Right renal cortex interstitium (tissue), 3 donors: ENCODE data around the gene STK11IP. TPM values are rescaled to one million over a fixed set of nuclear protein-coding genes. Genes with fewer than 3 reads are reported as not detected.

Experiments
- DNase-seq, 3 donors: peaks; one replicate each; pipeline ENCODE4 v3.0.0-alpha.2; 2013; ENCODE audit warnings: low read depth in 3 of 3, low spot score in 2 of 3
- polyA plus RNA-seq, 3 donors: library from polyadenylated mRNA; unstranded; fragments of 120-200 nt; gene quantifications; one replicate each; pipeline ENCODE4 v1.2.1, GENCODE V29; 2013; ENCODE audit not compliant: insufficient read length in 3 of 3

Gene STK11IP
- polyA plus RNA-seq, 3 donors, result 18.9 to 20.7 (median 19.4) TPM

DNA sequence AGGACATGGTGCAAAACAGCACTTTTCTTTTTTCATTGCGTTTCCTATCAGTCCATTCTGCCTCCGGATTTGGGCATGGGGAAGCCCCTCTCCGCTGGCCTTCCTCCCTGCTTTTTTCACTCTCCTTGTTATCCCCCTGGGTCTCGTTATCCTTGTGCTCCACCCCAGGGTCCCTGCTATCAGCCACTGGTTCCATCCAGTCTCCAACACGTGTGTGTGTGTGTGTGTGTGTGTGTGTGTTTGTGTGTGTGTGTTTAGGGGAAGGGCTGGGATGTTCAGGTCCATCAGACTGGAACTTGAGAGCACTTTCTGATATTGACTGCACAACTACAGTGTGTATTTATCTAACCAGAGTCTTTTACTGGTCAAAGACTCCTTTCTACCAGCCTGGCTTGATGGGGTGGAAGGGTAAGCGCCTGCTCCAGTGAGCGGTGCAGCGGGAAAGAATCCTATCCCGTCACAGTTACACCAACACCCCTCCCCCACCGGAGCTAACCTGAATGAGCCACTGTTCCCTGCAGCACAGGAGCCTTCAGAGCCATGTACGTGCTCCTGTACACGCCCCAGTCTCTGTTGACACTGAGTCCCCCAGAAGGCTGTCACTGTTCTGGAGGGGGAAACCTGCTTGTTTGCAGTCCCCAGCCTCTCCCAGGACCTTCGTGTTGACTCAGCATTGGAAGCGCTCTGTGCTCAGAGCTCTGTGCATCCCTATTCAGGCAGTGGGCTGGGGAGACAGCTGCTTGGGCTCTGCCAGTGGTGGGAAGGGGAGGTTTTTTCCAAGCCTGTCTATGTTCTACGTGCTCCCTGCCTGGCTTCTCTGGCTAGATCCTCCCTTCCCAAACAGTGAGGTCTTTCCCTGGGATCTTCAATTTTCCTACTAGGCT is 20.9 kb upstream of the STK11IP start:
- DNase-seq, result no peak

DNA sequence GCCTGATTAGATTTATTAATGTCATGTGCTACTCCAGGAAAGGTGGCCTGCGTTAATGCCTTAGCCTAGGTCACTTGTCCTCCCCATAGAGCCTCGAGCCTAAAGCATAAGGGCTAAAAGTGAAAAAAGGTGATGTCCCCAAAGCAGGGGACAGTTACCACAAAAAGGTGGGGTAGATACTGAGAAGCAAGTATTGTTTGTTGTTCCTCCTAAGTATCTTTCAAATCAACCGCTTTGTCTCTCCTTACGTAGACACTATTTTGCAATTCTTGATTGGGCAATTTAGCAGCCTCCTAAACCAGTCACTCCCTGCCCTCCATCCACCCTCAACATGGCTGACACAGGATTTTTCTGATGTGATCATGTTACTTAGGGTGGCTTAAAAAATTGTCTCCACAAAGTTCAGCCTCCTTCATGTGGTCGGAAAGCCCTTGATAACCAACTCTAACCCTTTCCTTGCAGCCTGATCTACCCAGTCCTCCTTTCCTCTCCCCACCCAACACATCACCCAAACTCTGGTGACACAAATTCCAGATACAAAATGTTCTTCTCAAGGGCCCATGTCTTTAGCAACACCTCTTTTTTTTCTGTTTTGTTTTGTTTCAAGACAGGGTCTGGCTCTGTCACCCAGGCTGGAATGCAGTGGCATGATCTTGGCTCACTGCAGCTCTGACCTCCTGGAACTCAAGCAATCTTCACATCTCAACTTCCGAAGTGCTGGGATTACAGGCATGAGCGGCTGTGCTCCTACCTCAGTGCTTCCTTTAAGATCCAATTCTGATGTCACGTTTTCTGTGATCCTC is 18.6 kb upstream of the STK11IP start:
- no peak for DNase-seq

- no peak for DNase-seq
Observed at GRCh38 chr2:219581346-219581745, 16.3 kb upstream of the STK11IP start.

DNA sequence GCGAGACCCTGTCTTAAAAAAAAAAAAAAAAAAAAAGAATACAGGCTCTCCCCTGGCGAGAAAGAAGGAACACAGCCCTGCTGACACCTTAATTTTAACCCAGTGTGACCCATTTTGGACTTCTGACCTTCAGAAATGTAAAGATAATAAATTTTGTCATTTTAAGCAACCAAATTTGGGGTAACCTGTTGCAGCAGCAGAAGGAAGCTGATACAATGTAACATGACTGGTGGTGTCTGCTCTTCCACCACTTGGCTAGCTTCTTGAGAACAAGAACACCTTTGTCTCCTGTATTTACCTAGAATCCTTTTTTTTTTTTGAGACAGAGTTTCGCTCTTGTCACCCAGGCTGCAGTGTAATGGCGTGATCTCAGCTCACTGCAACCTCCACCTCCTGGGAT is 6.6 kb upstream of the STK11IP start:
- no peak for DNase-seq

GRCh38 chr2:219592736-219593135 is 4.9 kb upstream of the STK11IP start:
- no peak for DNase-seq

DNA sequence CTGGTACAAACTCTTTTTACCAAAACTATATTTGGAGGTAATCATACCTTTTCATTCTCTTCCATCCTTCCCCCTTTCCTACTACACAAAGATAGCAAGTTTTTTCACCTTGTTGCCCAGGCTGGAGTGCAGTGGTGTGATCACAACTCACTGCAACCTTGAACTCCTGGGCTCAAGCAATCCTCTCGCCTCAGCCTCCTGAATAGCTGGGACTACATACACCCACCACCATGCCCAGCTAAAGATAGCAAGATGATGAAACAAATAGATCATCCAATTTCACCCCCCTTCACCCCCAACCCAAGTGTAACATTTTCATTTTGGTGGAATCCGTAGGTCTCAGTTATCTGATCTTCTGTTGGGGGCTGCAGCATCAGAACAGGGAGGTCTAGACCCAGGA is 4.5 kb upstream of the STK11IP start:
- no peak for DNase-seq

DNA sequence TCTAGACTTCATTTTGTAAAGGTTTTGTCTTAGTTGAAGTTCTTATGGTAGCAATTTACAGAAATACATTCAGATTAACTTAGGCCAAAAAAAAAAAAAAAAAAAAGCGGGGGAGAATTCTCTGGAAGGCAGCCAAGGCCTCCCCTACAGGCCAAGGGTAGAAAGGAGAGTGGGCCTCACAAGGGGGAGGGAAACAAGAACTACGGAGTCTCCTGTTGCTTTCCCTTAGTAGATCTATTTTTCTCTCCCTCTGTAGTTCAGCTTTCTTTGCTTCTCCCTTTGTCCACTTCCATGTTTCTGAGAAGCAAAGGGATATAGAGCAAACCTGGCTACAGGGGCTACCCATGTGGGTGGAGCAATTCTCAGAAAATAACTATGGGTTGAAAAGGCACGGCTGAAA is 2.4 kb upstream of the STK11IP start:
- DNase-seq, result no peak

GRCh38 chr2:219596954-219597551 is 604 bp upstream of the STK11IP start:
- no peak for DNase-seq

GRCh38 chr2:219598308-219599078 is 836 bp downstream of the STK11IP start:
- no peak for DNase-seq

GRCh38 chr2:219603771-219604170 is 6.1 kb downstream of the STK11IP start:
- DNase-seq, result no peak

DNA sequence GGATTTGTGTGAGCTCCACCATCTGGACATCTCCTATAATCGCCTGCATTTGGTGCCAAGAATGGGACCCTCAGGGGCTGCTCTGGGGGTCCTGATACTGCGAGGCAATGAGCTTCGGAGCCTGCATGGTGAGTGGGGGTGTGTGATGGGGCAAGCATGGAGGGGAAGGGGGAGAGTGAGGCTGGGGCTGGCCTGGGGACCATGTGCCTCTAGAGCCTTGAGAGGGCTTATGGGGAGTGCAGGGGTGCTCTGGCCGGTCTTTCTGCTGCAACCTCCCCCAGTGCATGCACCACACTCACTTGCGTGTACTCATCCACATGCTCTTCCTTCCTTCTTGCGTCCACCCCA is 7.9 kb downstream of the STK11IP start:
- no peak for DNase-seq

- no peak for DNase-seq
Observed at GRCh38 chr2:219607931-219608330, 10.3 kb downstream of the STK11IP start.

DNA sequence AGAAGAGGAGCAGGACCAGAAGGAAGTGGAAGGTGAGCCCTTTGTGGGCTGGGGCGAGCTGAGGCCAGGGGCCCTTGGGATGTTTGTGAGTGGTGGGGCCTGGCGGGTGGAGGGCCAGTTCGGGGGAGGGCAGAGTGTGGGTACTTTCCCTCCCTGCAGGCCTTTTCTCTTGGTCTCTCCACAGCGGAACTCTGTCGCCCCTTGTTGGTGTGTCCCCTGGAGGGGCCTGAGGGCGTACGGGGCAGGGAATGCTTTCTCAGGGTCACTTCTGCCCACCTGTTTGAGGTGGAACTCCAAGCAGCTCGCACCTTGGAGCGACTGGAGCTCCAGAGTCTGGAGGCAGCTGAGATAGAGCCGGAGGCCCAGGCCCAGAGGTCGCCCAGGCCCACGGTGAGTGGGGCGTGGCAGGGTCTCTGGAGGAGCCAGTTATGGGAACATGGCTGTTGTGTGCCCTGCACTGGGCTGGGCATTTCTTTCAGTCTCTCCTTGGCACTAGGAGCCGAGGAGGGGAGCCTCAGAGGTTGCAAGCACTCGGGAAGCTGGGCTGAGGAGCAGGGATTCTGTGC is 10.8 kb downstream of the STK11IP start:
- no peak for DNase-seq

- no peak for DNase-seq
Observed at GRCh38 chr2:219609149-219609750, 11.6 kb downstream of the STK11IP start.

DNA sequence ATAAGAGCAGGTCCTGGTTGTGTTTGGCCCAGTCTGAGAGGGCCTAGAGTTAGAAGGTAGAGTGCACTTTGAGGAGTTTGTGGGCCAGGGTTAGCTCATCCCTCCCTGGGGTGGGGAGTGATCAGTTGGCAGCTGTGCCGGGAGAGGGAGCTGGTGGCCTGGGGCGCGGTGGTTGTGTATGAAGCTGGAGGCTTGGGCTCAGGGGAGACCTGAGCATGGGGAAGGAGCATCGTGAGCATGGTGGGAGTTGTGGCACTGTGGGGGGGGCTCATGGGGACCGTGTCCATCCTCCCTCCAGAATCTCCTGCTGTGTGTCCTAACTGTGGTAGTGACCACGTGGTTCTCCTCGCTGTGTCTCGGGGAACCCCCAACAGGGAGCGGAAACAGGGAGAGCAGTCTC is 13.6 kb downstream of the STK11IP start:
- no peak for DNase-seq

DNA sequence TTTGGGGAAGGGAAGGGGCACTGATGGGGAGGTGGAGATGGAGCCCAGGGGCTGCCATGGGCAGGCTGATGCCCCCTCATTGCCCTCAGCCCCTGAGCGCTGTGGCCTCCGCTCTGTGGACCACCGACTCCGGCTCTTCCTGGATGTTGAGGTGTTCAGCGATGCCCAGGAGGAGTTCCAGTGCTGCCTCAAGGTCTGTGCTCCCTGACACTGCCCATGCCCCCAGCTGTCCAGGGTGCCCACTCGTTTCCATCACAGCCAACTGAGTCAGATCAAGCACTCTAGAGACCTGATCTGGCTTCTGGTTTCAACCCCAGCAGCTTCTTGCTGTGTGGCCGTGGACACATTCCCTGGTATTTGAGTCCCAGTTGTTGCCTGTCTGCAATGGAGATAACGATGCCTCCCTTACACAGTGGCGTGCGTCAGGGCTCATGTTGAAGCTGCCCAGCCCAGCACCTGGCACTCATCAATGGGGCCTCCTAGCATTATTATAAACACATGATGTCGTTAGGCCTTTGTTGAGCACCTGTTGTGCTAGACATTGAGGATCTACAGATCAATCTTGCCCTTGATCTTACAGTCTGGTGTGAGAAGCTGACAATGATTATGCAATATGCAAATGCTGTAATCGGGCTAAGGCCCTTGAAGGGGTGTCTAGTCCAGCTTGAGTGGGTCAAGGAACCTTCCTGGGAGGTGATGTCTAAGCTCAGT is 14.4 kb downstream of the STK11IP start:
- DNase-seq, result no peak

- DNase-seq, result no peak
Observed at GRCh38 chr2:219612577-219613286, 15.1 kb downstream of the STK11IP start.

GRCh38 chr2:219613461-219614070 is 15.9 kb downstream of the STK11IP start:
- no peak for DNase-seq
